ENCODE results near the gene SARDH.

GRCh38 chr9:133710661-133711427 is 27.3 kb downstream of the SARDH start:
- TF ChIP-seq, protein P1, sequence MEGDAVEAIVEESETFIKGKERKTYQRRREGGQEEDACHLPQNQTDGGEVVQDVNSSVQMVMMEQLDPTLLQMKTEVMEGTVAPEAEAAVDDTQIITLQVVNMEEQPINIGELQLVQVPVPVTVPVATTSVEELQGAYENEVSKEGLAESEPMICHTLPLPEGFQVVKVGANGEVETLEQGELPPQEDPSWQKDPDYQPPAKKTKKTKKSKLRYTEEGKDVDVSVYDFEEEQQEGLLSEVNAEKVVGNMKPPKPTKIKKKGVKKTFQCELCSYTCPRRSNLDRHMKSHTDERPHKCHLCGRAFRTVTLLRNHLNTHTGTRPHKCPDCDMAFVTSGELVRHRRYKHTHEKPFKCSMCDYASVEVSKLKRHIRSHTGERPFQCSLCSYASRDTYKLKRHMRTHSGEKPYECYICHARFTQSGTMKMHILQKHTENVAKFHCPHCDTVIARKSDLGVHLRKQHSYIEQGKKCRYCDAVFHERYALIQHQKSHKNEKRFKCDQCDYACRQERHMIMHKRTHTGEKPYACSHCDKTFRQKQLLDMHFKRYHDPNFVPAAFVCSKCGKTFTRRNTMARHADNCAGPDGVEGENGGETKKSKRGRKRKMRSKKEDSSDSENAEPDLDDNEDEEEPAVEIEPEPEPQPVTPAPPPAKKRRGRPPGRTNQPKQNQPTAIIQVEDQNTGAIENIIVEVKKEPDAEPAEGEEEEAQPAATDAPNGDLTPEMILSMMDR (IDR thresholded peaks at IDR 0.05; ENCODE audit: low read length) = no peak
- TF ChIP-seq EZH2 (IDR thresholded peaks at IDR 0.05; ENCODE audit: borderline replicate concordance, low read length) = no peak
